Endothelial cell of umbilical vein (primary cell): ENCODE results near the gene POU3F1. TPM values are rescaled to one million over a fixed set of nuclear protein-coding genes. Genes with fewer than 3 reads are reported as not detected.
A peak's percentile ranks its signal among the peaks of the same experiment; 100 is the strongest.

Source experiments
- BruUV-seq: library from RNA; stranded (reverse); fragments of 400-500 nt; replicated peaks from 2 replicates; lab custom pipeline; 2021; lab: Mats Ljungman, UMichigan
- CTCF ChIA-PET: fragments of 300-600, 350-600 bp; sonication (Branson Sonifier 250); formaldehyde crosslinking; loops from one replicate; lab custom pipeline; 2021; ENCODE audit warnings: antibody characterized with exemption, inconsistent platforms; lab: Charles Lee
- POLR2A ChIA-PET: fragments of 300-600, 350-600 bp; sonication (Branson Sonifier 250); formaldehyde crosslinking; loops from one replicate; lab custom pipeline; 2021; ENCODE audit warnings: antibody characterized with exemption, inconsistent platforms; lab: Charles Lee
- DNase-seq: peaks from one replicate; pipeline ENCODE4 v3.0.0-alpha.2; 2011; ENCODE audit warnings: low read depth, low spot score
- FAIRE-seq: peaks from 2 replicates; lab custom pipeline; 2011; peaks lifted over from hg19 to GRCh38; lab: Jason Lieb, UNC
- H2AFZ ChIP-seq: 2 replicates; pipeline ENCODE4 v1.6.0; 2012; ENCODE audit warnings: low read depth, low read length, control low read depth, inconsistent platforms
- H3K27ac ChIP-seq: 2 replicates; pipeline ENCODE4 v1.5.1; 2011; ENCODE audit warnings: low read depth, mild to moderate bottlenecking, control low read depth, low read length, moderate library complexity; ENCODE audit not compliant: insufficient read depth
- H3K27me3 ChIP-seq, 2 experiments: 2 replicates each; pipeline versions ENCODE4 v1.6.0 to v1.6.1; 2011; ENCODE audit warnings: low read length in 2 of 2, mixed read lengths in 1 of 2; ENCODE audit not compliant: control insufficient read depth in 2 of 2, insufficient read depth in 2 of 2
- H3K36me3 ChIP-seq, 2 experiments: 2 replicates in 1 of 2; 3 replicates in 1 of 2; pipeline ENCODE4 v1.5.1; 2011; ENCODE audit warnings: low read length in 2 of 2, mild to moderate bottlenecking in 1 of 2, moderate library complexity in 1 of 2; ENCODE audit not compliant: control insufficient read depth in 2 of 2, insufficient read depth in 2 of 2; ENCODE audit errors: extremely low read depth in 1 of 2
- H3K4me1 ChIP-seq: 3 replicates; pipeline ENCODE4 v1.5.1; 2011; ENCODE audit warnings: mild to moderate bottlenecking, low read length; ENCODE audit not compliant: control insufficient read depth, insufficient read depth; ENCODE audit errors: extremely low read depth
- H3K4me2 ChIP-seq: 2 replicates; pipeline ENCODE4 v1.6.1; 2011; ENCODE audit warnings: low read length, control low read depth, mixed read lengths; ENCODE audit not compliant: insufficient read depth
- H3K4me3 ChIP-seq, 3 experiments: fragments of 200-600 bp in 1 of 3; sonication (generic), shearing (Covaris generic) in 1 of 3; replicated peaks in 1 of 3; 2 replicates each; pipeline ENCODE4 v1.5.1; 2011 to 2016; ENCODE audit warnings: control low read depth in 3 of 3, low read length in 3 of 3, mild to moderate bottlenecking in 2 of 3, inconsistent platforms in 1 of 3, low read depth in 1 of 3, moderate library complexity in 1 of 3; ENCODE audit not compliant: insufficient read depth in 1 of 3
- H3K79me2 ChIP-seq: 2 replicates; pipeline ENCODE4 v1.6.0; 2012; ENCODE audit warnings: low read length, inconsistent platforms; ENCODE audit not compliant: control insufficient read depth, insufficient read depth
- H3K9ac ChIP-seq: replicated peaks from 2 replicates; pipeline ENCODE3; 2011; ENCODE audit warnings: low read length, control low read depth; ENCODE audit not compliant: insufficient read depth; ENCODE audit errors: extremely low read depth
- H3K9me1 ChIP-seq: replicated peaks from 3 replicates; pipeline ENCODE4 v1.6.0; 2011; ENCODE audit warnings: mild to moderate bottlenecking, low read length; ENCODE audit not compliant: control insufficient read depth, insufficient read depth; ENCODE audit errors: extremely low read depth
- H3K9me3 ChIP-seq: replicated peaks from 2 replicates; pipeline ENCODE4 v1.5.1; 2012; ENCODE audit warnings: low read length, inconsistent platforms; ENCODE audit not compliant: control insufficient read depth, insufficient read depth
- H4K20me1 ChIP-seq: replicated peaks from 2 replicates; pipeline ENCODE3; 2011; ENCODE audit warnings: mild to moderate bottlenecking, low read length; ENCODE audit not compliant: control insufficient read depth, insufficient read depth; ENCODE audit errors: extremely low read depth
- EZH2 ChIP-seq: IDR thresholded peaks from 2 replicates; pipeline ENCODE4 v1.6.1; 2012; ENCODE audit warnings: borderline replicate concordance, low read depth, mild to moderate bottlenecking, moderate library complexity, low read length, inconsistent platforms; ENCODE audit not compliant: severe bottlenecking
- FOS ChIP-seq: IDR thresholded peaks from 2 replicates; pipeline ENCODE4 v1.6.1; 2011; ENCODE audit warnings: mild to moderate bottlenecking, low read length, moderate library complexity, borderline replicate concordance; ENCODE audit not compliant: insufficient read depth
- GATA2 ChIP-seq: IDR thresholded peaks from 2 replicates; pipeline ENCODE4 v1.7.0; 2011; ENCODE audit warnings: low read depth, mild to moderate bottlenecking, moderate library complexity, mixed read lengths, low read length; ENCODE audit not compliant: insufficient read length, insufficient read depth
- JUN ChIP-seq: IDR thresholded peaks from 2 replicates; pipeline ENCODE4 v1.6.1; 2011; ENCODE audit warnings: borderline replicate concordance, low read depth; ENCODE audit not compliant: insufficient read length, insufficient read depth
- MAX ChIP-seq: IDR thresholded peaks from 2 replicates; pipeline ENCODE4 v1.6.1; 2011; ENCODE audit not compliant: insufficient read depth, insufficient read length
- MYC ChIP-seq: IDR thresholded peaks from one replicate; pipeline ENCODE4 v1.6.1; 2011; ENCODE audit warnings: mild to moderate bottlenecking, low read depth, low read length
- POLR2A ChIP-seq: IDR thresholded peaks from 2 replicates; pipeline ENCODE4 v1.6.1; 2012; ENCODE audit warnings: low read depth, mild to moderate bottlenecking, control low read depth, low read length
- POLR2AphosphoS5 ChIP-seq: IDR thresholded peaks from 2 replicates; pipeline ENCODE4 v1.6.1; 2012; ENCODE audit warnings: low read depth, mild to moderate bottlenecking, control low read depth, low read length, moderate library complexity; ENCODE audit not compliant: insufficient read depth
- dilution Hi-C: fragments of 300-500 bp; cut with MboI; formaldehyde crosslinking; loops from one replicate; pipeline ENCODE4 v1.15.0; 2019; ENCODE audit warnings: low sequenced_read_pairs; ENCODE audit not compliant: extremely low pct_ligation_motif_present
- intact Hi-C: fragments of 100-400 bp; cut with micrococcal nuclease; formaldehyde crosslinking; loops from one replicate; pipeline ENCODE4 v1.10.0; 2022
- polyA plus RNA-seq, 4 experiments: library from polyadenylated mRNA; depleted of rRNA in 3 of 4; stranded (reverse) in 3 of 4; unstranded in 1 of 4; fragments of >200 nt; gene quantifications; 2 replicates each; pipeline versions ENCODE4 v1.2.1 to v1.2.3, GENCODE V29; 2011 to 2012; ENCODE audit warnings: missing spikeins in 1 of 4
- total RNA-seq: library from RNA; stranded (reverse); gene quantifications from 2 replicates; pipeline ENCODE4 v1.2.3, GENCODE V29; 2021
- TF ChIP-seq, protein P1 (sequence below), 2 donors: IDR thresholded peaks; 1 replicate in 1 of 2; 2 replicates in 1 of 2; pipeline ENCODE4 v1.5.1; 2011; ENCODE audit warnings: low read length in 2 of 2, mild to moderate bottlenecking in 2 of 2, moderate library complexity in 2 of 2, control low read depth in 1 of 2, inconsistent platforms in 1 of 2, low read depth in 1 of 2; ENCODE audit not compliant: insufficient read depth in 1 of 2; ENCODE audit errors: extremely low read depth in 1 of 2

POU3F1 gene
- total and polyA plus RNA-seq, 2 donors (not counting 3 experiments of a cell fraction or from before 2014, with no cell fraction given) = not detected

DNA sequence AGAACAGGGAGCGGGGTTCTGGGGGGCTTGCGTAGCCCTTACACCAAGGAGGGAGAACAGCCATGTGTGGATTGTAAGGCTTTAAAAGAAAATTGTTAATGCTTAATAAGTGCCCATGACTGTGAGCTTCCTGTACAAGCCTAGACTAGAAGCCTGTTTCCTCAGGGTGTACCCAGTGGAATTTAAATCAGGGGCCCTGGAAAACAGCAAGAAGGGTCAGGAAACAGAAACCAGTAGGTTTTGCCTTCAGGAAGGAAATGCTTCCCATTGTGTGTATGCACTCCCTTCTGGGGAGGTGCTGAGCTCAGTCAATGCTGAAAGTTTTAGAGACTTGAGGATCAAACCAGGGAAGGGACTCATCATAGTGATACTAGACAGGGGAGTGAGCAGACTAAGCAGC, 21.4 kb downstream of the POU3F1 start:
- DNase-seq = no peak
- no peaks in the 10 kb centered on the region for H3K9me3 ChIP-seq
- no peak overlapping the region for H2AFZ ChIP-seq
- FAIRE-seq = peak; percentile 67
- H4K20me1 ChIP-seq = no peaks in the 10 kb centered on the region
- H3K36me3 ChIP-seq = peaks cover 9 to 19% of the 10 kb centered on the region in 2 experiments
- H3K4me3 ChIP-seq = no peak overlapping the region
- H3K9me1 ChIP-seq = no peaks in the 10 kb centered on the region
- H3K27ac ChIP-seq = peak overlapping the region; percentile 10
- no peaks in the 10 kb centered on the region for H3K27me3 ChIP-seq
- no peak overlapping the region for H3K9ac ChIP-seq
- TF ChIP-seq EZH2 (no peak), GATA2 (no peak), FOS (no peak), POLR2A (no peak), MYC (no peak), POLR2AphosphoS5 (no peak), JUN (no peak), MAX (no peak)
- TF ChIP-seq, protein P1, sequence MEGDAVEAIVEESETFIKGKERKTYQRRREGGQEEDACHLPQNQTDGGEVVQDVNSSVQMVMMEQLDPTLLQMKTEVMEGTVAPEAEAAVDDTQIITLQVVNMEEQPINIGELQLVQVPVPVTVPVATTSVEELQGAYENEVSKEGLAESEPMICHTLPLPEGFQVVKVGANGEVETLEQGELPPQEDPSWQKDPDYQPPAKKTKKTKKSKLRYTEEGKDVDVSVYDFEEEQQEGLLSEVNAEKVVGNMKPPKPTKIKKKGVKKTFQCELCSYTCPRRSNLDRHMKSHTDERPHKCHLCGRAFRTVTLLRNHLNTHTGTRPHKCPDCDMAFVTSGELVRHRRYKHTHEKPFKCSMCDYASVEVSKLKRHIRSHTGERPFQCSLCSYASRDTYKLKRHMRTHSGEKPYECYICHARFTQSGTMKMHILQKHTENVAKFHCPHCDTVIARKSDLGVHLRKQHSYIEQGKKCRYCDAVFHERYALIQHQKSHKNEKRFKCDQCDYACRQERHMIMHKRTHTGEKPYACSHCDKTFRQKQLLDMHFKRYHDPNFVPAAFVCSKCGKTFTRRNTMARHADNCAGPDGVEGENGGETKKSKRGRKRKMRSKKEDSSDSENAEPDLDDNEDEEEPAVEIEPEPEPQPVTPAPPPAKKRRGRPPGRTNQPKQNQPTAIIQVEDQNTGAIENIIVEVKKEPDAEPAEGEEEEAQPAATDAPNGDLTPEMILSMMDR (IDR thresholded peaks at IDR 0.05; ENCODE audit: extremely low read depth in 1 of 2, insufficient read depth in 1 of 2, low read depth in 1 of 2, low read length in 2 of 2) = no peak
- peaks cover 33% of the 10 kb centered on the region for H3K4me1 ChIP-seq
- H3K79me2 ChIP-seq = peaks cover 2% of the 10 kb centered on the region
- ChIA-PET CTCF (interaction anchor here (1.0 to 7.4 kb wide), 7 partner anchors 10 to 809 kb away, joined by 3 to 66 read pairs (median 3); no protein-coding TSS in a partner anchor), POLR2A (no interaction called here)
- BruUV-seq = no TSS peak
- intact Hi-C loops (loop anchor here (5.0 to 10.0 kb wide), 3 partner anchors 480 to 792 kb away; no protein-coding TSS in a partner anchor), dilution Hi-C loops (no loop called here)
- no peak overlapping the region for H3K4me2 ChIP-seq
